B cell (primary cell): ENCODE measurements around the gene SLC35D2. TPM values are rescaled to one million over a fixed set of nuclear protein-coding genes. Genes with fewer than 3 reads are reported as not detected.
A peak's percentile ranks its signal among the peaks of the same experiment; 100 is the strongest.

Experiments
- ATAC-seq: fragments of 200-7000 bp; cut with Tn5 transposase; one replicate; pipeline ENCODE4 v1.10.0; 2021; ENCODE audit warnings: low read depth, mild to moderate bottlenecking, moderate number of reproducible peaks, moderate library complexity
- CTCF ChIA-PET: fragments of 350-600 bp; sonication (Branson Sonifier 250); formaldehyde crosslinking; loops from one replicate; lab custom pipeline; 2021; ENCODE audit warnings: antibody characterized with exemption, inconsistent platforms; lab: Charles Lee
- POLR2A ChIA-PET: fragments of 350-600 bp; sonication (Branson Sonifier 250); formaldehyde crosslinking; loops from one replicate; lab custom pipeline; 2021; ENCODE audit warnings: antibody characterized with exemption; lab: Charles Lee
- DNase-seq: peaks from one replicate; pipeline ENCODE4 v3.0.0; 2013
- H2AFZ ChIP-seq: 2 replicates; pipeline ENCODE4 v1.6.1; 2012; ENCODE audit warnings: mild to moderate bottlenecking, low read depth, low read length; ENCODE audit not compliant: insufficient read depth, poor library complexity, severe bottlenecking
- H3K27ac ChIP-seq, 2 donors: 1 replicate in 1 of 2; 2 replicates in 1 of 2; pipeline ENCODE4 v1.5.1; 2012 to 2013; ENCODE audit warnings: low read length in 2 of 2, mild to moderate bottlenecking in 2 of 2, moderate library complexity in 1 of 2
- H3K27me3 ChIP-seq, 4 experiments: fragments of 200-600 bp in 1 of 4; sonication (generic) in 1 of 4; replicated peaks in 1 of 4; 1 replicate in 2 of 4; 2 replicates in 2 of 4; pipeline versions ENCODE4 v1.6.1 to v1.7.0; 2013 to 2016; ENCODE audit warnings: low read length in 3 of 4, mild to moderate bottlenecking in 2 of 4, mixed read lengths in 1 of 4, moderate library complexity in 1 of 4; ENCODE audit not compliant: insufficient read depth in 4 of 4, control insufficient read depth in 3 of 4; ENCODE audit errors: control extremely low read depth in 1 of 4
- H3K36me3 ChIP-seq, 2 experiments: replicated peaks in 1 of 2; 1 replicate in 1 of 2; 2 replicates in 1 of 2; pipeline versions ENCODE4 v1.6.1 to v1.7.1; 2013; ENCODE audit warnings: low read length in 1 of 2; ENCODE audit not compliant: insufficient read depth in 2 of 2, control insufficient read depth in 1 of 2; ENCODE audit errors: control extremely low read depth in 1 of 2, extremely low read depth in 1 of 2
- H3K4me1 ChIP-seq, 2 donors: fragments of 200-600 bp in 1 of 2; sonication (generic) in 1 of 2; 1 replicate in 1 of 2; 2 replicates in 1 of 2; pipeline versions ENCODE4 v1.5.1 to v1.6.1; 2013 to 2017; ENCODE audit warnings: low read length in 2 of 2; ENCODE audit not compliant: control insufficient read depth in 2 of 2, insufficient read depth in 2 of 2
- H3K4me2 ChIP-seq: replicated peaks from 2 replicates; pipeline ENCODE3; 2012; ENCODE audit warnings: mild to moderate bottlenecking, low read depth, low read length; ENCODE audit not compliant: poor library complexity, severe bottlenecking
- H3K4me3 ChIP-seq, 5 experiments: fragments of 200-600 bp in 1 of 5; sonication (generic) in 1 of 5; 1 replicate in 3 of 5; 2 replicates in 2 of 5; pipeline versions ENCODE4 v1.5.1 to v1.7.0; 2011 to 2016; ENCODE audit warnings: low read length in 4 of 5, mild to moderate bottlenecking in 4 of 5, low read depth in 2 of 5, control low read depth in 1 of 5, moderate library complexity in 1 of 5; ENCODE audit not compliant: insufficient read depth in 1 of 5; ENCODE audit errors: control extremely low read depth in 1 of 5, extremely low read depth in 1 of 5
- H3K79me2 ChIP-seq: fragments of 200-600 bp; sonication (generic); one replicate; pipeline ENCODE4 v1.6.0; 2016; ENCODE audit warnings: low read length; ENCODE audit not compliant: control insufficient read depth, insufficient read depth
- H3K9ac ChIP-seq: fragments of 200-600 bp; sonication (generic); 2 replicates; pipeline ENCODE4 v1.6.1; 2017; ENCODE audit warnings: mild to moderate bottlenecking, low read length, moderate library complexity
- H3K9me3 ChIP-seq, 3 donors: one replicate each; pipeline versions ENCODE4 v1.6.1 to v1.7.1; 2013; ENCODE audit warnings: low read length in 2 of 3; ENCODE audit not compliant: control insufficient read depth in 2 of 3, insufficient read depth in 1 of 3; ENCODE audit errors: control extremely low read depth in 1 of 3
- H4K20me1 ChIP-seq: 2 replicates; pipeline ENCODE4 v1.6.0; 2012; ENCODE audit warnings: mild to moderate bottlenecking, low read length; ENCODE audit not compliant: insufficient read depth, control insufficient read depth, poor library complexity, severe bottlenecking
- H3K27ac Mint-ChIP-seq: one replicate; pipeline ENCODE4 v1.8.0; 2021; ENCODE audit warnings: mixed read lengths
- H3K27me3 Mint-ChIP-seq: one replicate; pipeline ENCODE4 v1.8.0; 2021; ENCODE audit warnings: mixed read lengths
- H3K4me1 Mint-ChIP-seq: one replicate; pipeline ENCODE4 v1.8.0; 2021; ENCODE audit warnings: mixed read lengths
- H3K4me3 Mint-ChIP-seq: one replicate; pipeline ENCODE4 v1.8.0; 2021; ENCODE audit warnings: mixed read lengths
- H3K9me3 Mint-ChIP-seq: one replicate; pipeline ENCODE4 v1.8.0; 2022; ENCODE audit warnings: mixed read lengths; ENCODE audit not compliant: insufficient read depth
- CTCF ChIP-seq: fragments of 200-600 bp; IDR thresholded peaks from one replicate; pipeline ENCODE4 v1.8.0; 2022; ENCODE audit warnings: antibody characterized with exemption, mild to moderate bottlenecking
- EZH2 ChIP-seq: IDR thresholded peaks from 2 replicates; pipeline ENCODE4 v1.6.1; 2012; ENCODE audit warnings: borderline replicate concordance, low read depth, mild to moderate bottlenecking, moderate library complexity, low read length; ENCODE audit not compliant: insufficient read depth, poor library complexity, severe bottlenecking
- WGBS: methylation state at CpG from one replicate; pipeline ENCODE4 v1.1.5; 2013; ENCODE audit warnings: missing lambda C conversion rate; ENCODE audit not compliant: insufficient coverage; 5-methylcytosine and 5-hydroxymethylcytosine counted together
- intact Hi-C: fragments of 100-400 bp; cut with micrococcal nuclease; formaldehyde crosslinking; loops from one replicate; pipeline ENCODE4 v1.10.0; 2022
- polyA plus RNA-seq: library from polyadenylated mRNA; depleted of rRNA; stranded (reverse); fragments of >200 nt; gene quantifications from 2 replicates; pipeline ENCODE4 v1.2.3, GENCODE V29; 2012
- total RNA-seq, 2 donors: library from RNA; stranded (reverse); fragments of 120-200 nt in 1 of 2; gene quantifications; 1 replicate in 1 of 2; 2 replicates in 1 of 2; pipeline versions ENCODE4 v1.2.3 to v1.2.4, GENCODE V29; 2013 to 2022

The SLC35D2 gene
- total and polyA plus RNA-seq, 2 donors (not counting 1 experiment from before 2014, with no cell fraction given): 5.1 to 13.6 TPM

DNA sequence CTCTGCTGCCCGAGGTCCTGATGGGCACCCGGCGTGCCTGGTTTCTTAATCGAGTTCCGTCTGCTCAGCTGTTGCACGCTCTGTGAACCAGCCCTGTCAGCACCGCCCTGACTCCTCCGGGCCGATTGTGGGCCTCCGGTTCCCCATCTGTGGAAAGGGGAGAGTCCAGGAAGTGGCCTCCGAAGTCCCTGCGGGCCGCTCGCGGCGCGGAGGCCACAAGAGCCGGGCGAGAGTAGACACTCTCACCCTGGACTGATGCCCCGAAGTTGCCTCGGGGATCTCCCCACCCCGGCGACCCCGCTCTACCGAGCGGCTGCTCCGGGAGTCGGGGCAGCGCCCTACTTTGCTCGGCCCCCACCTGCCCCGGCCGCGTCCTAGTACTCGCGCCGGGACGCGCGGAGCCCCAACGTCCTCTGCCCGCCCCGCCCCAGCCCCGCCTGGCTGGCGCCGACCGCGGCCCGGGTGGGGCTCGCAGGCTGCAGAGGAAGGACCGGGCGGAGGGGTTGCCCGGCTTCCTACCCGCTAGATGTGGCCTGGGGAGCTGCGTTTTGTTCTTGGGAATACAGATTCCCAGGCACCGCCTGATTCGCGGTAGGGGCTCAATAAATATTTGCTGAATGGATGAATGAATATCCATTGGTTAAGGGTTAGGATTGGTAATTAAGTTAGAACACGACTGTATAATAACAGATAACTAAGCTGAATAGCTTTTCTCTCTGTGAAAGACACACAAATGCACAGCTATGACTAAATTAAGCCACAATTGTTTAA, 35.6 kb upstream of the SLC35D2 start:
- Mint-ChIP-seq H3K27ac (peak overlapping the region; percentile 97), H3K27me3 (no peaks in the 10 kb centered on the region), H3K4me1 (peaks cover 30% of the 10 kb centered on the region), H3K9me3 (no peaks in the 10 kb centered on the region), H3K4me3 (peak overlapping the region; percentile 97)
- intact Hi-C loops: loop anchor here (1.0 to 10.0 kb wide), 11 partner anchors 31 to 1686 kb away; partner anchors contain the start of genes ANP32B, ERCC6L2, FANCC and HABP4
- 1% methylated on average over 48 of the region's 58 CpGs for WGBS
- Histone ChIP-seq H3K9ac (peak overlapping the region; percentile 87), H3K79me2 (peaks cover 13% of the 10 kb centered on the region), H3K36me3 (no peaks in the 10 kb centered on the region), H3K9me3 (no peaks in the 10 kb centered on the region), H3K4me1 (peaks cover 27 to 38% of the 10 kb centered on the region in 2 donors), H4K20me1 (no peaks in the 10 kb centered on the region), H3K4me3 (peak overlapping the region; percentile 53 to 96 (median 90)), H3K27ac (peak overlapping the region; percentile 86 to 95), H2AFZ (peak overlapping the region; percentile 83), H3K4me2 (peak overlapping the region; percentile 100), H3K27me3 (no peaks in the 10 kb centered on the region)
- TF ChIP-seq CTCF (no peak), EZH2 (no peak)
- peak; percentile 26 for ATAC-seq
- ChIA-PET CTCF (interaction anchor here (1.0 to 1.2 kb wide), 2 partner anchors 32 to 148 kb away, joined by 3 to 5 read pairs; no protein-coding TSS in a partner anchor), POLR2A (interaction anchor here (0.6 to 0.9 kb wide), 3 partner anchors 30 to 148 kb away, joined by 3 to 5 read pairs (median 4); no protein-coding TSS in a partner anchor)
- DNase-seq: no peak
